D721Med (cell line): Measurements from ENCODE around the gene RRBP1.

Experiments used
- DNase-seq: peaks from one replicate; pipeline ENCODE4 v3.0.0; 2011; ENCODE audit warnings: low spot score; ENCODE audit not compliant: insufficient read length
- FAIRE-seq: peaks from 2 replicates; lab custom pipeline; 2011; peaks lifted over from hg19 to GRCh38; lab: Jason Lieb, UNC
- TF ChIP-seq, protein P1 (sequence below): IDR thresholded peaks from 2 replicates; pipeline ENCODE4 v1.5.1; 2012; ENCODE audit warnings: mild to moderate bottlenecking, control low read depth; ENCODE audit not compliant: insufficient read depth; ENCODE audit errors: missing control alignments

RRBP1 gene

DNA sequence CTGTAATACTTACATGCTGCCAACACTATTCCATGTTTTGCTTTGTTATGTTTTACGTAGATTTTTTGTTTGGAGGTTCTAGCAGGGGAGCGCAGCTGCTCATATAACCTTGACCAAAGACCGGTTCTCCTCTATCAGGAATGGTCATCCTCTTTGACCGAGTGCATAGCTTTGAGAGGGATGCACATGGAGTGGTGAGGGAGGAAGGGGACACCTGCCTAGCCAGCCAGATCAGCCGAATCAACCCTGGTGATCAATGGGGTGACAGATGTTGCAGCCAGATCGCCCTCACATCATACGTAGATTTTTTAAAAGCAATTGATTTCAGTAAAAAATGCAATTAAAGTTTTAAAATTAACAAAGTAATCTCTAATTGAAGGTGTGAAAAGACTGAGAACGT, 105.8 kb downstream of the RRBP1 start:
- FAIRE-seq (no peak), DNase-seq (no peak)
- TF ChIP-seq, protein P1, sequence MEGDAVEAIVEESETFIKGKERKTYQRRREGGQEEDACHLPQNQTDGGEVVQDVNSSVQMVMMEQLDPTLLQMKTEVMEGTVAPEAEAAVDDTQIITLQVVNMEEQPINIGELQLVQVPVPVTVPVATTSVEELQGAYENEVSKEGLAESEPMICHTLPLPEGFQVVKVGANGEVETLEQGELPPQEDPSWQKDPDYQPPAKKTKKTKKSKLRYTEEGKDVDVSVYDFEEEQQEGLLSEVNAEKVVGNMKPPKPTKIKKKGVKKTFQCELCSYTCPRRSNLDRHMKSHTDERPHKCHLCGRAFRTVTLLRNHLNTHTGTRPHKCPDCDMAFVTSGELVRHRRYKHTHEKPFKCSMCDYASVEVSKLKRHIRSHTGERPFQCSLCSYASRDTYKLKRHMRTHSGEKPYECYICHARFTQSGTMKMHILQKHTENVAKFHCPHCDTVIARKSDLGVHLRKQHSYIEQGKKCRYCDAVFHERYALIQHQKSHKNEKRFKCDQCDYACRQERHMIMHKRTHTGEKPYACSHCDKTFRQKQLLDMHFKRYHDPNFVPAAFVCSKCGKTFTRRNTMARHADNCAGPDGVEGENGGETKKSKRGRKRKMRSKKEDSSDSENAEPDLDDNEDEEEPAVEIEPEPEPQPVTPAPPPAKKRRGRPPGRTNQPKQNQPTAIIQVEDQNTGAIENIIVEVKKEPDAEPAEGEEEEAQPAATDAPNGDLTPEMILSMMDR: no peak

DNA sequence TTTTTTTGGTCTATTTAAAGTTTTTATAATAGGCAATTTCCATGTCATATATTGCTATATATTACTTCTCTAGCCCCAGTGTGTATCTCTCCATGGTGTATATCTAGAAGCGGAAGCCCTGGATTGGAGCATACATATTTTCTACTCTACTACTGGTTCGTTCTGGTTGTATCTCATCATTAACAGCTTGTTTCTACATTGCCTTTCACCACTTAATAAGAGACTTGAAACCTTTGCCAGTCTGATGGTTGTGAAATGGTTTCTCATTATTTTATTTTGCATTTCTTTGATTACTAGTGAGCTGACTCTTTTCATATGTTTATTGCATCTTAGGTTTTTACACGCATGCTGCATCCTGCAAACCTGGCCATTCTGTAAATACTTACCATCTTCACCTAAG, 108.6 kb downstream of the RRBP1 start:
- TF ChIP-seq, protein P1: no peak
- DNase-seq (no peak), FAIRE-seq (no peak)

DNA sequence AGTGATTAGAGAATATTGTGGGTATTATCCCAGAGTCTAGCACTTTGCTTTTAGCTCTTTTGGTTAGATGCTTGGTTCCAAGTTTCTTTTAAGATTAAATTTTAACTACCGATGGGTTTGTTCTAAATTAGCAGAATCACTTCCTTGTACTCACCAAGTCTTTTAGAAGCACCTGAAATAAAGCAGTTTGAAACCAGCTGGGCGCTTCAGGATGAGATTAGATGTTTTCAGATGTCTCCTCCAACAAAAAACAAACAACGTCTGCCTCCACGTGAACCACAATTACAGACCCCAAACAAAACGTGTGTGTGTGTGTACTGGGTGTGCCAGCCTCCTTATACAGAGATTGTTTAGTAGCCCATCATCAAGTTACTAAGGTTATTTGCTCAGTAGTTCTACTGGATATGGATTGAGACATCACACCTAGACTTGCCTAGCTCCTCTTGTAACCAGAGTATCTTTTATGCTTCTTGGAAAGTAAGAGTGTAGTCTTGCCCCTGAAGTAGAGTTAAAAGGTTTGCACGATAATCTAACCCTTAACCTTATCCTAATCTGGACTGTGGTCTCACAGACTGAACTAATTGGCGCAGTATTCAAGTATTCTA, 109.9 kb downstream of the RRBP1 start:
- FAIRE-seq (no peak), DNase-seq (no peak)
- TF ChIP-seq, protein P1: no peak

DNA sequence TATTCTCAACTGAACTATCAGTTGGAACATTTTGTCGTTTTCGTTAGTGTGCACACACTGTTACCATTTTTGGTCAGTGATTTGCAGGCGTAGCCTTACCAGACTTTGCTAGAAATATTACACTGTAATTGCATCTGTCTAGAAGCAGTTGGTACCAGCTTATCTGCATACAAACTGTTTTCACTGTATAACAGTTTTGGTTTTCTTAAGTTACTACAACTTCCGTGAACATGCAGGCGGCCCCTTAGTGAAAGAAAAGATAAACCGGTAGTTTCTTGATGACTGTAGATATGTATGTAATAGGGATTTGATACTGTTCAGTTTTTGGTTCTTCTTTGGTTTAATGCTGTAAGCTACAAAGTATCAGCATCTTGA, 110.9 kb downstream of the RRBP1 start:
- TF ChIP-seq, protein P1: no peak
- no peak for FAIRE-seq
- no peak for DNase-seq

DNA sequence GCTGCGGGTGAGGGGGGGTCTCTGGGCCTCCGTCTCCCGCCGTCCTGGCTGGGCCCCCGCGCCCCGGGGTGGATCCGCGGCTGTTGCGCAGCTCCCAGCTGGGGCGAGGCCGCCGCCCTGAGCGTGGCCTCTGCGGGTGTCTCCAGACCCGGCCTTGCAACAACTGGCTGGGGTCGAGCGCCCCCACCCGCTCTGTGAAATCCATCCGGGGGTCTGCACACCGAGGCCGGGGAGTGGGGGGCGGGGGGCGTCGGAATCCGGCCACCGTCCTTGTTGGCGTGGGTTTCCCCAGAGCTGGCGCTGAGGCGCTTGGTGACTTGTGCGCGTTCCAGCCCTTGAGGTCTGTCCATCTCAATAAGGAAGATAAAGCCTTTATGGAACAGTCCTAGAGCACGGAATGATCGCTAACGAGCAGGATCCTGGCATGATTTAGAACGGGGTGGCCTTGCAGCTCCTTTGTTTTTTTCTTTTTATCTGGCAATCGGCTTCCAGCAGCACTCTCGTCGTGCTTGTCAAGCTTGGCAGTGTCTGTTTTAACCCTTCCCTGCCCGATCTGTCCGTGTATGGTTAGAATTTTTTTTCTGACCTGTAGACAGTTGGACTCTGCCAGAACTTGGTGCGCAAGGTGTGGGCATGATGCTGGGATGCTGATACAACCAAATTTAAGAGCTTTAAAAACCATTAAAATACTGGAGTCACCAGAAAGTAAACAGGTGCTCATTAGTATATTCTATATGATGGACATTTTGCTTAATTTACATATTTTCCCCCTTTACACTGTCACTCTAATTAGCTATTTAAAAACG, 111.5 kb downstream of the RRBP1 start:
- no peak for FAIRE-seq
- TF ChIP-seq, protein P1: no peak
- DNase-seq: no peak

DNA sequence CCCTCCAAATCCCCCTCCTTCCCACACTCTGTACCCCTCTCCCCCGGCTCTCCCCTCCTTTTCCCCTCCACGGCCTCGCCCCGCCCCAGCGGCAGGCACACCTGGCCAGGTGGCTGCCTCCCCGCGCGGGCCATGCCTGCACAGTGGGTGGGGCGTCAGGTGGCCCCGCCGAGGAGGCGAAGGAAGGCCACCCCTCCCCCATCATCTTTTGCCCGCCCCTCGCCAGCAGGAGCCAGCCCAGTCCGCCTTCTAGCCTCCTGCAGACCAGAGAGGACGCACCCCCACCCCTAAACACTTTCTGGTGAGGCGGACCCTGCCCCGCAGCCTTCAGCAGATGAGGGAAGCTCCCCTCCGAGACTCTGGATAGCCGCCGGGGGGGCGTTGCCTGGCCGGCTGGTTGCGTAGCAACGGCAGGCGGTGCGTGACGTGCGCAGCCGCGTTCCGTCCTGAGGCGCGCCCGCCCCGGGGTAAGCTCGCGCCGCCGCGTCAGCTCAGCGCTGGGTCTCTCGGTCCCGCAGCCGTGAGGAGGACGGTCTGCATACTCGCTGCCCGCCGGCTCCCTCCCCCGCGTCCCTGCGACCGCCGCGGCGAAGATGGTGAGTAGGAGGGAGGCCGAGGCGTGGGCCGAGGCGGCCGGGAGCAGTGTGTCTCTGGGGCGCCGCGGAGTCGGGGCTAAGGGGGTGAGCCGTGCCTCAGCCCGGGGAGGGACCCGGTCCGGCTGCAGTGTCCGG, 112.3 kb downstream of the RRBP1 start, which contains the start of gene DSTN:
Gene DSTN, plus strand, starts transcription at position 460 of the 731 bp plus-strand sequence. Its CDS starts 134 bp downstream, at position 594.
- DNase-seq: peak; percentile 36
- TF ChIP-seq, protein P1: no peak
- no peak for FAIRE-seq
